ENCODE data around the gene DNAH6.

Gene DNAH6

DNA sequence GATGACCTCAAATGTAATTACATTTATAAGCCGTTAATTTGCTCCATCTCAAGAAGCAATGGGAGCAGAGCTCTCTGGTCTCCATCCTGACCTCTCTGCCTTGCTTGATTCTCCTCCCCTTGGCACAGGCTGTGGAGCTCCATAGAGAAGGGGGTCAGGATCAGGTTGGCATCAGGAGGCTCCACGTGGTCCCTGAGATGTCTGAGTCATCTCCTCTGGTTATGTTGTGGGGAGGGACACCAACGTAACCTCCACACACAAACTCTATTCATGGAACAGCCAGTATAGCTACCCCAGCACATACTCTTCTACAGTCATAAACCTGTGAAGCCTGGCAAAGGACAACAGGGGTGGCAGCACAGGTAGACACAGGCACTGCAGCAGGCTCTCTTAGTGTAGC lies 335.6 kb downstream of the DNAH6 start:
- no peak for TF ChIP-seq CTCF (IDR thresholded peaks at IDR 0.05)
- Mint-ChIP-seq H3K27ac (no peak overlapping the region), H3K9me3 (peaks cover 9% of the 10 kb centered on the region), H3K4me1 (peaks cover 11% of the 10 kb centered on the region), H3K27me3 (ENCODE audit: low read depth, poor library complexity) (peaks cover 8% of the 10 kb centered on the region), H3K4me3 (no peak overlapping the region), H3K36me3 (ENCODE audit: low read depth) (peaks cover 5% of the 10 kb centered on the region)
- no peak for DNase-seq

- no peak for DNase-seq
- H3K27me3 Mint-ChIP-seq (ENCODE audit: low read depth, poor library complexity), result peaks cover 14% of the 10 kb centered on the region
- H3K4me1 Mint-ChIP-seq, result peaks cover 23% of the 10 kb centered on the region
- H3K9me3 Mint-ChIP-seq, result peaks cover 9% of the 10 kb centered on the region
- TF ChIP-seq CTCF (IDR thresholded peaks at IDR 0.05), result no peak
- no peak overlapping the region for H3K4me3 Mint-ChIP-seq
- no peak overlapping the region for H3K27ac Mint-ChIP-seq
- H3K36me3 Mint-ChIP-seq (ENCODE audit: low read depth), result peaks cover 5% of the 10 kb centered on the region
These were observed 338.6 kb downstream of the DNAH6 start for GRCh38 chr2:84854850-84855249.

GRCh38 chr2:84855731-84856130 lies 339.4 kb downstream of the DNAH6 start:
- peaks cover 23% of the 10 kb centered on the region for H3K4me1 Mint-ChIP-seq

DNA sequence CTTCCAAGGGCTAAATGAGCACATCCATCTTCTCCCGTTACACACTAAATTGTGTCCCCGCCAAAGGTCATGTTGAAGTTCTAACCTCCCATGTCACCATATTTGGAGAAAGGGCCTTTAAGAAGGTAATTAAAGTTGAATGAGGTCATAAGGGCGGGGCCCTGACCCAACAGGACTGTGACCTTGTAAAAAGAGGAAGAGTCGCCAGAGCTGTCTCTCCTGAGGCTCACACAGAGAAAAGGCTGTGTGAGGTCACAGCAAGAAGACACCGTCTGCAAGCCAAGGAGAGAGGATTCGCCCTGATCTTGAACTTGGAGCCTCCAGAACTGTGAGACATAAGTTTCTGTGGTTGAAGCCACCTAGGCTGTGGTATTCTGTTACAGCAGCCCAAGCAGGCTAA lies 340.5 kb downstream of the DNAH6 start:
- Mint-ChIP-seq H3K36me3 (ENCODE audit: low read depth) (peaks cover 5% of the 10 kb centered on the region), H3K27me3 (ENCODE audit: low read depth, poor library complexity) (peaks cover 14% of the 10 kb centered on the region), H3K4me1 (peaks cover 23% of the 10 kb centered on the region), H3K4me3 (no peak overlapping the region), H3K9me3 (peaks cover 9% of the 10 kb centered on the region), H3K27ac (peak overlapping the region; percentile 78)
- no peak for TF ChIP-seq CTCF (IDR thresholded peaks at IDR 0.05)
- no peak for DNase-seq

More at GRCh38 chr2:84855731-84856130, 339.4 kb downstream of the DNAH6 start:
- Mint-ChIP-seq H3K27ac (no peak overlapping the region), H3K4me3 (no peak overlapping the region), H3K9me3 (peaks cover 9% of the 10 kb centered on the region), H3K36me3 (ENCODE audit: low read depth) (peaks cover 5% of the 10 kb centered on the region), H3K27me3 (ENCODE audit: low read depth, poor library complexity) (peaks cover 14% of the 10 kb centered on the region)
- no peak for DNase-seq
- no peak for TF ChIP-seq CTCF (IDR thresholded peaks at IDR 0.05)

DNA sequence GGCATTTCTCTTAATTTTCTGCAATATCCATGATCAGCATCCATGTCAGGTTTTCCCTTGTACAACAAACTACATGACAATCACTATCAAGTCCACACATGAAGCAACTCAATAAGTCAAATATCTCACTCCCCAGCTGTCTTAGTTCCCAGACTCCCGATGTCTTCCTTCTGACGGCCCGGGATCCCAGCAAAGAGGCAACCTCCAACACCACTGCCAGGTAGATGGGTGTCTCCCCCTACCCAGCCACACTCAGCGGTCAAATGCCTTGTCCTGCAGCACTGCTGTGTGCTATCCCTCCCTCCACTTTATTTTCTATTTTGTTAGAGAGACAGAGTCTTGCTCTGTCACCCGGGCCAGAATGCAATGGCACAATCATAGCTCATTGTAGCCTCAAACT lies 341.3 kb downstream of the DNAH6 start:
- H3K36me3 Mint-ChIP-seq (ENCODE audit: low read depth), result peaks cover 5% of the 10 kb centered on the region
- peaks cover 9% of the 10 kb centered on the region for H3K9me3 Mint-ChIP-seq
- H3K4me1 Mint-ChIP-seq, result peaks cover 23% of the 10 kb centered on the region
- no peak overlapping the region for H3K4me3 Mint-ChIP-seq
- peaks cover 14% of the 10 kb centered on the region for H3K27me3 Mint-ChIP-seq (ENCODE audit: low read depth, poor library complexity)
- no peak for DNase-seq
- no peak for TF ChIP-seq CTCF (IDR thresholded peaks at IDR 0.05)
- no peak overlapping the region for H3K27ac Mint-ChIP-seq

- H3K27me3 Mint-ChIP-seq (ENCODE audit: low read depth, poor library complexity), result peaks cover 14% of the 10 kb centered on the region
- peaks cover 2% of the 10 kb centered on the region for H3K36me3 Mint-ChIP-seq (ENCODE audit: low read depth)
- TF ChIP-seq CTCF (IDR thresholded peaks at IDR 0.05), result no peak
- no peak overlapping the region for H3K4me3 Mint-ChIP-seq
- no peak for DNase-seq
- H3K9me3 Mint-ChIP-seq, result peaks cover 3% of the 10 kb centered on the region
- no peak overlapping the region for H3K27ac Mint-ChIP-seq
- H3K4me1 Mint-ChIP-seq, result peaks cover 23% of the 10 kb centered on the region
These were observed 341.8 kb downstream of the DNAH6 start for GRCh38 chr2:84858123-84858522.
